SK-N-SH (cell line): Measurements from ENCODE around the gene DPEP1. TPM values are rescaled to one million over a fixed set of nuclear protein-coding genes. Genes with fewer than 3 reads are reported as not detected.

Experiments
- CTCF ChIA-PET: fragments of 300-600, 350-600 bp; formaldehyde crosslinking; extraction: SDS; loops from one replicate; lab custom pipeline; 2021; lab: Yijun Ruan, JAX
- POLR2A ChIA-PET: fragments of 350-600 bp; sonication (Branson Sonifier 250); formaldehyde crosslinking; extraction: SDS; loops from one replicate; lab custom pipeline; 2020; ENCODE audit warnings: antibody characterized with exemption, inconsistent platforms; lab: Yijun Ruan, JAX
- DNase-seq: peaks from one replicate; pipeline ENCODE4 v3.0.0; 2012
- H2AFZ ChIP-seq: fragments of 200-600 bp; sonication (generic); 2 replicates; pipeline ENCODE4 v1.8.1; 2016; ENCODE audit warnings: antibody characterized with exemption, mild to moderate bottlenecking, low read depth
- H3F3A ChIP-seq: fragments of 200-600 bp; sonication (generic); replicated peaks from 2 replicates; pipeline ENCODE3; 2016; ENCODE audit warnings: antibody characterized with exemption, mild to moderate bottlenecking; ENCODE audit not compliant: insufficient read depth
- H3K27ac ChIP-seq, 2 experiments: fragments of 200-500 bp in 1 of 2; fragments of 200-600 bp in 1 of 2; sonication (Bioruptor generic) in 1 of 2; sonication (generic), shearing (Covaris generic) in 1 of 2; 2 replicates each; pipeline versions ENCODE4 v1.5.1 to v1.6.1; 2014 to 2016; ENCODE audit warnings: low read depth in 2 of 2, inconsistent platforms in 1 of 2, low read length in 1 of 2, mild to moderate bottlenecking in 1 of 2, mixed read lengths in 1 of 2
- H3K27me3 ChIP-seq: fragments of 200-600 bp; sonication (generic), shearing (Covaris generic); 2 replicates; pipeline ENCODE4 v1.6.1; 2016; ENCODE audit warnings: mixed run types; ENCODE audit not compliant: insufficient read depth
- H3K36me3 ChIP-seq, 2 experiments: fragments of 200-500 bp in 1 of 2; fragments of 200-600 bp in 1 of 2; sonication (Bioruptor generic) in 1 of 2; sonication (generic) in 1 of 2; replicated peaks in 1 of 2; 2 replicates each; pipeline versions ENCODE3 to v1.5.1; 2014 to 2016; ENCODE audit warnings: low read length in 1 of 2, mild to moderate bottlenecking in 1 of 2; ENCODE audit not compliant: insufficient read depth in 2 of 2, control insufficient read depth in 1 of 2
- H3K4me1 ChIP-seq, 2 experiments: fragments of 200-500 bp in 1 of 2; fragments of 200-600 bp in 1 of 2; sonication (Bioruptor generic) in 1 of 2; sonication (generic), shearing (Covaris generic) in 1 of 2; 2 replicates each; pipeline versions ENCODE4 v1.5.1 to v1.6.1; 2014 to 2016; ENCODE audit warnings: low read depth in 1 of 2, low read length in 1 of 2, mixed run types in 1 of 2; ENCODE audit not compliant: insufficient read depth in 2 of 2, control insufficient read depth in 1 of 2
- H3K4me2 ChIP-seq: fragments of 200-600 bp; sonication (generic), shearing (Covaris generic); 2 replicates; pipeline ENCODE4 v1.6.1; 2017; ENCODE audit warnings: mixed run types
- H3K4me3 ChIP-seq, 2 experiments: fragments of 200-500 bp in 1 of 2; fragments of 200-600 bp in 1 of 2; sonication (Bioruptor generic) in 1 of 2; sonication (generic), shearing (Covaris generic) in 1 of 2; 2 replicates each; pipeline versions ENCODE4 v1.5.1 to v1.8.1; 2014 to 2016; ENCODE audit warnings: low read depth in 2 of 2, inconsistent platforms in 1 of 2, low read length in 1 of 2, mild to moderate bottlenecking in 1 of 2, mixed read lengths in 1 of 2, moderate library complexity in 1 of 2
- H3K79me2 ChIP-seq: fragments of 200-600 bp; sonication (generic); 2 replicates; pipeline ENCODE4 v1.8.1; 2017; ENCODE audit warnings: mild to moderate bottlenecking; ENCODE audit not compliant: insufficient read depth
- H3K9ac ChIP-seq: fragments of 200-600 bp; sonication (generic); 2 replicates; pipeline ENCODE4 v1.6.1; 2017; ENCODE audit warnings: mixed run types
- H3K9me2 ChIP-seq: fragments of 200-600 bp; sonication (generic); 2 replicates; pipeline ENCODE4 v1.6.1; 2017; ENCODE audit warnings: mixed run types
- H3K9me3 ChIP-seq: fragments of 200-600 bp; sonication (generic); 2 replicates; pipeline ENCODE4 v1.6.1; 2017; ENCODE audit warnings: mixed run types, mild to moderate bottlenecking, moderate library complexity
- H4K20me1 ChIP-seq: fragments of 200-600 bp; sonication (generic); 2 replicates; pipeline ENCODE4 v1.6.1; 2017; ENCODE audit warnings: mild to moderate bottlenecking, mixed run types; ENCODE audit not compliant: insufficient read depth
- CHD2 ChIP-seq: fragments of 150-350 bp; IDR thresholded peaks from 2 replicates; pipeline ENCODE4 v1.6.1; 2018; ENCODE audit warnings: low read length; ENCODE audit not compliant: partially characterized antibody
- FOSL2 ChIP-seq: IDR thresholded peaks from 2 replicates; pipeline ENCODE4 v1.4.0; 2012; ENCODE audit warnings: low read depth, mild to moderate bottlenecking, moderate library complexity, borderline replicate concordance
- FOXM1 ChIP-seq: IDR thresholded peaks from 2 replicates; pipeline ENCODE4 v1.4.0; 2012; ENCODE audit warnings: low read depth, mild to moderate bottlenecking
- GABPA ChIP-seq: IDR thresholded peaks from 2 replicates; pipeline ENCODE4 v1.4.0; 2012; ENCODE audit warnings: low read depth, mild to moderate bottlenecking
- GATA2 ChIP-seq: sonication (generic); formaldehyde crosslinking; IDR thresholded peaks from 2 replicates; pipeline ENCODE4 v1.5.0; 2020; ENCODE audit warnings: mild to moderate bottlenecking, missing genetic modification reagents
- JUND ChIP-seq: IDR thresholded peaks from 2 replicates; pipeline ENCODE4 v1.4.0; 2012
- MXI1 ChIP-seq: IDR thresholded peaks from 2 replicates; pipeline ENCODE4 v1.6.1; 2012; ENCODE audit warnings: mild to moderate bottlenecking, low read depth, low read length, improper control_type of control experiment
- NRF1 ChIP-seq: IDR thresholded peaks from 2 replicates; pipeline ENCODE4 v1.6.1; 2012; ENCODE audit warnings: low read depth, mild to moderate bottlenecking, low read length
- RAD21 ChIP-seq: IDR thresholded peaks from 2 replicates; pipeline ENCODE4 v1.6.1; 2012; ENCODE audit warnings: mild to moderate bottlenecking, low read length
- RFX5 ChIP-seq: IDR thresholded peaks from 2 replicates; pipeline ENCODE4 v1.6.1; 2012; ENCODE audit warnings: mild to moderate bottlenecking, improper control_type of control experiment, low read length
- TCF12 ChIP-seq: IDR thresholded peaks from 2 replicates; pipeline ENCODE4 v1.4.0; 2012
- YY1 ChIP-seq: IDR thresholded peaks from 2 replicates; pipeline ENCODE4 v1.4.0; 2012; ENCODE audit warnings: low read depth, mild to moderate bottlenecking
- WGBS: methylation state at CpG from one replicate; pipeline ENCODE4 v1.1.6; 2017; ENCODE audit warnings: low lambda C conversion rate; 5-methylcytosine and 5-hydroxymethylcytosine counted together
- polyA plus RNA-seq, 3 experiments: library from polyadenylated mRNA; depleted of rRNA; stranded (reverse); fragments of >200 nt; gene quantifications; 2 replicates each; pipeline ENCODE4 v1.2.3, GENCODE V29; 2012
- TF ChIP-seq, protein P1 (sequence below): IDR thresholded peaks from 2 replicates; pipeline ENCODE4 v1.4.0; 2012; ENCODE audit warnings: low read depth, borderline replicate concordance
- TF ChIP-seq, protein P2 (sequence below): fragments of 150-350 bp; IDR thresholded peaks from 2 replicates; pipeline ENCODE4 v1.6.1; 2016; ENCODE audit warnings: mild to moderate bottlenecking, low read depth, low read length
- TF ChIP-seq, protein P3 (sequence below): IDR thresholded peaks from 2 replicates; pipeline ENCODE4 v1.4.0; 2012; ENCODE audit warnings: low read depth
- TF ChIP-seq, protein P4 (sequence below): fragments of 200-600 bp; sonication (generic); IDR thresholded peaks from 2 replicates; pipeline ENCODE4 v1.6.1; 2017; ENCODE audit warnings: antibody characterized with exemption, mild to moderate bottlenecking, moderate library complexity
- TF ChIP-seq, protein P5 (sequence below): IDR thresholded peaks from 2 replicates; pipeline ENCODE4; 2012
- TF ChIP-seq, protein P6 (sequence below): IDR thresholded peaks from 2 replicates; pipeline ENCODE4 v1.4.0; 2012; ENCODE audit warnings: low read depth, borderline replicate concordance

DPEP1 gene
- polyA plus RNA-seq, 1 of the 3 experiments (the other 2 are of a cell fraction): 0.05 TPM

DNA sequence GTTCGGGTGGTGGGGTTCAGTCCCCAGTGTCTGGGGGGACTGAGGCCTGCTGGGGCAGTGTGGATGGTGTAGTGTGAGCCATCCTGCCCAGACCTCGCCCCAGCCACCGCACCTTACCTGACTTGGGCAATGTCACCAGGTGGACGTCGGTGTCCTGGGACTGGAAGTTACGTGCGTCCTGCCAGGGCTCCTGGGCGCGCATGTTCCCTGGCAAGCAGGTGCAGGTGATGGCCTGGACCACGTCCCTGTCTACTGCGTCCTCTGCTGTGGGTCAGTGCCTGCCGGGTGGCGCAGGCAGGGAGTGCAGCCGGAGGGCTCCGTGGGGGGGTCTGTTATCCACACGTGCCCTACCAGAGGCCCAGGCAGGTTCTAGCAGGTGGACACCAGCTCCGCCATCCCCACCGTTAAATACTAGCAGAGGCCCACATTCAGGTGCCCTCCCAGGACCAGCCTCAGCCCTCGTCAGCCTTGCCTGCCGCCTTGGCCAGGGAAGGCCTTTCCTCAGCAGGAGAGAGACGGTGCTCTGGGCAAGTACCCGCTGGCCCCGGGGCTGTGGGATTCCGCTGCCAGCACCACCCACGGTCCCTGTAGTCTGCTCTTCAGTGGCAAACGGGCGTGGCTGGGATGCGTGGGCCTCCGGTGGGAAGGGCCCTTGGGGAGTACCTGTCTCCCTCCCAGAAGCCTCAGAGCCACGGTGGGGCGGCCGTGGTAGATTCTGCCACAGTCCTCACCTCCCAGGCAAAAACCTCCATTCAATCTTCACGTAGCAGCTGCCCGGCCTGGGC, 8.1 kb upstream of the DPEP1 start:
- TF ChIP-seq MXI1: no peak
- TF ChIP-seq TCF12: no peak
- TF ChIP-seq GABPA: no peak
- TF ChIP-seq FOSL2: no peak
- TF ChIP-seq RFX5: no peak
- TF ChIP-seq, protein P1, sequence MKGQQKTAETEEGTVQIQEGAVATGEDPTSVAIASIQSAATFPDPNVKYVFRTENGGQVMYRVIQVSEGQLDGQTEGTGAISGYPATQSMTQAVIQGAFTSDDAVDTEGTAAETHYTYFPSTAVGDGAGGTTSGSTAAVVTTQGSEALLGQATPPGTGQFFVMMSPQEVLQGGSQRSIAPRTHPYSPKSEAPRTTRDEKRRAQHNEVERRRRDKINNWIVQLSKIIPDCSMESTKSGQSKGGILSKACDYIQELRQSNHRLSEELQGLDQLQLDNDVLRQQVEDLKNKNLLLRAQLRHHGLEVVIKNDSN: no peak
- TF ChIP-seq, protein P2, sequence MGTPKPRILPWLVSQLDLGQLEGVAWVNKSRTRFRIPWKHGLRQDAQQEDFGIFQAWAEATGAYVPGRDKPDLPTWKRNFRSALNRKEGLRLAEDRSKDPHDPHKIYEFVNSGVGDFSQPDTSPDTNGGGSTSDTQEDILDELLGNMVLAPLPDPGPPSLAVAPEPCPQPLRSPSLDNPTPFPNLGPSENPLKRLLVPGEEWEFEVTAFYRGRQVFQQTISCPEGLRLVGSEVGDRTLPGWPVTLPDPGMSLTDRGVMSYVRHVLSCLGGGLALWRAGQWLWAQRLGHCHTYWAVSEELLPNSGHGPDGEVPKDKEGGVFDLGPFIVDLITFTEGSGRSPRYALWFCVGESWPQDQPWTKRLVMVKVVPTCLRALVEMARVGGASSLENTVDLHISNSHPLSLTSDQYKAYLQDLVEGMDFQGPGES: no peak
- TF ChIP-seq CHD2: no peak
- TF ChIP-seq, protein P3, sequence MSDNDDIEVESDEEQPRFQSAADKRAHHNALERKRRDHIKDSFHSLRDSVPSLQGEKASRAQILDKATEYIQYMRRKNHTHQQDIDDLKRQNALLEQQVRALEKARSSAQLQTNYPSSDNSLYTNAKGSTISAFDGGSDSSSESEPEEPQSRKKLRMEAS: no peak
- TF ChIP-seq YY1: no peak
- no peak for TF ChIP-seq GATA2 (CRISPR knock-in tag)
- TF ChIP-seq FOXM1: no peak
- no peak for TF ChIP-seq RAD21
- ChIA-PET POLR2A (no interaction called here), CTCF (interaction anchor here (0.6 to 1.5 kb wide), 3 partner anchors 10 to 48 kb away, joined by 3 to 8 read pairs (median 3); no protein-coding TSS in a partner anchor)
- H3K9me2 ChIP-seq: no peaks in the 10 kb centered on the region
- H3K27ac ChIP-seq: no peak overlapping the region
- 87% methylated on average over 21 of the region's 34 CpGs for WGBS
- peaks cover 18% of the 10 kb centered on the region for H3F3A ChIP-seq
- H3K27me3 ChIP-seq: no peaks in the 10 kb centered on the region
- H3K36me3 ChIP-seq: no peaks in the 10 kb centered on the region
- no peak overlapping the region for H2AFZ ChIP-seq
- H3K9me3 ChIP-seq: no peaks in the 10 kb centered on the region
- H3K9ac ChIP-seq: no peak overlapping the region
- no peak overlapping the region for H3K4me3 ChIP-seq
- no peaks in the 10 kb centered on the region for H4K20me1 ChIP-seq
- no peaks in the 10 kb centered on the region for H3K79me2 ChIP-seq
- H3K4me2 ChIP-seq: no peak overlapping the region
- peaks cover 13 to 21% of the 10 kb centered on the region in 2 experiments; a peak in 3 of 4 replicates for H3K4me1 ChIP-seq
- no peak for DNase-seq

DNA sequence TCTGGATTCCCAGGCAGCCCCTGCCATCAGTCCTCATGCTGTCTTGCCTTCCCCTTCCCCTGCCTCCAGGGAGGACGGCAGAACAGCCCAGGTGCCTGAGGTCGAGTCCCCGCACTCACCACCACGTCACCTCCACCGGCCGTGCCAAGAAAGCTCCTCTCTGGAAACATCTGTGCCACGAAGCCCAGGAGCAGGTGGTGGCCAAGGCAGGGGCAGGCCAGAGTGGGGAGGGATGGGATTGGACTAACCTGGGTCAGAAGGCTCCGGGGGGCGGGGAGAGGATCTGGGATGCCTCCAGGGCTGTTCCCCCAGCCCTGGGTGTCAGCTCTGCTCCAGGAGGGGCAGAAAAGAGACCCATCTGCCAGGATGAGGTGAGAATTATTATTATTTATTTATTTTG, 7.4 kb upstream of the DPEP1 start:
- peaks cover 18% of the 10 kb centered on the region for H3F3A ChIP-seq
- no peak overlapping the region for H3K27ac ChIP-seq
- no peak overlapping the region for H3K9ac ChIP-seq
- H3K9me2 ChIP-seq: no peaks in the 10 kb centered on the region
- ChIA-PET CTCF (interaction anchor here (0.6 to 1.5 kb wide), 3 partner anchors 9 to 48 kb away, joined by 3 to 8 read pairs (median 3); no protein-coding TSS in a partner anchor), POLR2A (no interaction called here)
- no peaks in the 10 kb centered on the region for H4K20me1 ChIP-seq
- no peaks in the 10 kb centered on the region for H3K27me3 ChIP-seq
- peaks cover 13 to 21% of the 10 kb centered on the region in 2 experiments; a peak in 3 of 4 replicates for H3K4me1 ChIP-seq
- DNase-seq: no peak
- no peak overlapping the region for H3K4me3 ChIP-seq
- WGBS: 90% methylated on average over 6 of the region's 9 CpGs
- no peak overlapping the region for H3K4me2 ChIP-seq
- no peaks in the 10 kb centered on the region for H3K79me2 ChIP-seq
- no peaks in the 10 kb centered on the region for H3K9me3 ChIP-seq
- H2AFZ ChIP-seq: no peak overlapping the region
- no peaks in the 10 kb centered on the region for H3K36me3 ChIP-seq
- TF ChIP-seq, protein P2: no peak
- TF ChIP-seq RFX5 (no peak), NRF1 (no peak), FOXM1 (no peak), JUND (no peak), RAD21 (no peak)
- TF ChIP-seq, protein P3: no peak
- TF ChIP-seq, protein P4, sequence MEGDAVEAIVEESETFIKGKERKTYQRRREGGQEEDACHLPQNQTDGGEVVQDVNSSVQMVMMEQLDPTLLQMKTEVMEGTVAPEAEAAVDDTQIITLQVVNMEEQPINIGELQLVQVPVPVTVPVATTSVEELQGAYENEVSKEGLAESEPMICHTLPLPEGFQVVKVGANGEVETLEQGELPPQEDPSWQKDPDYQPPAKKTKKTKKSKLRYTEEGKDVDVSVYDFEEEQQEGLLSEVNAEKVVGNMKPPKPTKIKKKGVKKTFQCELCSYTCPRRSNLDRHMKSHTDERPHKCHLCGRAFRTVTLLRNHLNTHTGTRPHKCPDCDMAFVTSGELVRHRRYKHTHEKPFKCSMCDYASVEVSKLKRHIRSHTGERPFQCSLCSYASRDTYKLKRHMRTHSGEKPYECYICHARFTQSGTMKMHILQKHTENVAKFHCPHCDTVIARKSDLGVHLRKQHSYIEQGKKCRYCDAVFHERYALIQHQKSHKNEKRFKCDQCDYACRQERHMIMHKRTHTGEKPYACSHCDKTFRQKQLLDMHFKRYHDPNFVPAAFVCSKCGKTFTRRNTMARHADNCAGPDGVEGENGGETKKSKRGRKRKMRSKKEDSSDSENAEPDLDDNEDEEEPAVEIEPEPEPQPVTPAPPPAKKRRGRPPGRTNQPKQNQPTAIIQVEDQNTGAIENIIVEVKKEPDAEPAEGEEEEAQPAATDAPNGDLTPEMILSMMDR: no peak
- TF ChIP-seq, protein P5, sequence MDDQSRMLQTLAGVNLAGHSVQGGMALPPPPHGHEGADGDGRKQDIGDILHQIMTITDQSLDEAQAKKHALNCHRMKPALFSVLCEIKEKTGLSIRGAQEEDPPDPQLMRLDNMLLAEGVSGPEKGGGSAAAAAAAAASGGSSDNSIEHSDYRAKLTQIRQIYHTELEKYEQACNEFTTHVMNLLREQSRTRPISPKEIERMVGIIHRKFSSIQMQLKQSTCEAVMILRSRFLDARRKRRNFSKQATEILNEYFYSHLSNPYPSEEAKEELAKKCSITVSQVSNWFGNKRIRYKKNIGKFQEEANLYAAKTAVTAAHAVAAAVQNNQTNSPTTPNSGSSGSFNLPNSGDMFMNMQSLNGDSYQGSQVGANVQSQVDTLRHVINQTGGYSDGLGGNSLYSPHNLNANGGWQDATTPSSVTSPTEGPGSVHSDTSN: no peak
- TF ChIP-seq, protein P6, sequence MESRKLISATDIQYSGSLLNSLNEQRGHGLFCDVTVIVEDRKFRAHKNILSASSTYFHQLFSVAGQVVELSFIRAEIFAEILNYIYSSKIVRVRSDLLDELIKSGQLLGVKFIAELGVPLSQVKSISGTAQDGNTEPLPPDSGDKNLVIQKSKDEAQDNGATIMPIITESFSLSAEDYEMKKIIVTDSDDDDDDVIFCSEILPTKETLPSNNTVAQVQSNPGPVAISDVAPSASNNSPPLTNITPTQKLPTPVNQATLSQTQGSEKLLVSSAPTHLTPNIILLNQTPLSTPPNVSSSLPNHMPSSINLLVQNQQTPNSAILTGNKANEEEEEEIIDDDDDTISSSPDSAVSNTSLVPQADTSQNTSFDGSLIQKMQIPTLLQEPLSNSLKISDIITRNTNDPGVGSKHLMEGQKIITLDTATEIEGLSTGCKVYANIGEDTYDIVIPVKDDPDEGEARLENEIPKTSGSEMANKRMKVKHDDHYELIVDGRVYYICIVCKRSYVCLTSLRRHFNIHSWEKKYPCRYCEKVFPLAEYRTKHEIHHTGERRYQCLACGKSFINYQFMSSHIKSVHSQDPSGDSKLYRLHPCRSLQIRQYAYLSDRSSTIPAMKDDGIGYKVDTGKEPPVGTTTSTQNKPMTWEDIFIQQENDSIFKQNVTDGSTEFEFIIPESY: no peak
